Osteocyte (in vitro differentiated cells): ENCODE data around the gene AREG. TPM values are rescaled to one million over a fixed set of nuclear protein-coding genes. Genes with fewer than 3 reads are reported as not detected.

Source experiments
- DNase-seq: peaks from one replicate; pipeline ENCODE4 v3.0.0; 2021; ENCODE audit warnings: mixed read lengths; ENCODE audit not compliant: unreplicated experiment; ENCODE audit errors: extremely low spot score
- H3K27ac Mint-ChIP-seq: one replicate; pipeline ENCODE4 v1.8.0; 2021; ENCODE audit warnings: mild to moderate bottlenecking, mixed read lengths; ENCODE audit not compliant: unreplicated experiment
- H3K27me3 Mint-ChIP-seq: one replicate; pipeline ENCODE4 v1.8.0; 2021; ENCODE audit warnings: mixed read lengths; ENCODE audit not compliant: unreplicated experiment
- H3K36me3 Mint-ChIP-seq: one replicate; pipeline ENCODE4 v1.8.0; 2021; ENCODE audit warnings: mixed read lengths; ENCODE audit not compliant: unreplicated experiment
- H3K4me1 Mint-ChIP-seq: one replicate; pipeline ENCODE4 v1.8.0; 2021; ENCODE audit warnings: mixed read lengths; ENCODE audit not compliant: unreplicated experiment
- H3K4me3 Mint-ChIP-seq: one replicate; pipeline ENCODE4 v1.8.0; 2021; ENCODE audit warnings: mild to moderate bottlenecking, moderate library complexity, mixed read lengths; ENCODE audit not compliant: unreplicated experiment
- H3K9me3 Mint-ChIP-seq: one replicate; pipeline ENCODE4 v1.8.0; 2021; ENCODE audit warnings: mixed read lengths; ENCODE audit not compliant: unreplicated experiment
- total RNA-seq: library from RNA; stranded (reverse); gene quantifications from 2 replicates; pipeline ENCODE4 v1.2.1, GENCODE V29; 2021
- TF ChIP-seq, protein P1 (sequence below): fragments of 200-600 bp; sonication (generic); IDR thresholded peaks from 2 replicates; pipeline ENCODE4 v1.5.0; 2021; ENCODE audit warnings: antibody characterized with exemption, mild to moderate bottlenecking, moderate library complexity

The AREG gene
- total RNA-seq, 1 donor from 2014 or later = 0.64 TPM

DNA sequence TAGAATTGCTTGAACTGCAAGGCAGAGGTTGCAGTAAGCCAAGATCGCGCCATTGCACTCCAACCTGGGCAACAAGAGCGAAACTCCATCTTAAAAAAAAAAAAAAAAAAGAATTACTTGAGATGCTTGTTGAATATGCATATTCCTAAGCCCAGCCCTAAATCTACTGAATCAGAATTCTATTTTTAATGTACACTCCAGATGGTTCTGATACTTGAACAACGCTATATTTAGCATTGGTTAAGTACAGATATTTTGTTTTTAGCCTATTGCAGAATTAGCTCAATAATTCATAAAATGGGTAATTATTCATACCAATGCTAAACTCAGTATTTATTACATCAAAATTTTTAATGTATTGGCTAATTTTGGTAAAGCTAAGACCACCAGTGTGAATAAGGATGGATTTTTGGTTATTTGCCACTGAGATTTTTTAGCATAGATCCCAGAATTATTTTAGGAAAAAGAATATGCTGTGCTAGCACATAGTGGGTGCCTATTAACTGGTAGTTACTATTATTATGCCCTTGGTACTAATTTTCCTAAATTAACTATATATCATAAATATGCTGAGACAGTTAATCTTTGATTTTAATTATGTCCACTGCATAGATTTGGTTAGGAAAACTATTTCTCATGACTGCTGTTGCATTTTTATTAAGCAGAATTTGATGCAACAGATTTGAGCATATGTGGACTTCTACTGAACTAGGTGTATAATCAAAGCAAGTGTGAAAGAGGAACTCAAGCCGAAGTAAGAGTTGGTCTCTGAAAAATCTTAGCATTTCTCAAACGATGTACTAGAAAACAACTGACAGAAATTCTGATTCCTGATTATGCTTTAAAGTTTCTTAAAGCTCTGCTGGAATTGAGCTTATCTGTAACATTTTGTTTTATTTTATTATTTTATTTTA, 9.2 kb downstream of the AREG start:
- no peak overlapping the region for H3K4me3 Mint-ChIP-seq
- H3K27me3 Mint-ChIP-seq = no peaks in the 10 kb centered on the region
- no peaks in the 10 kb centered on the region for H3K9me3 Mint-ChIP-seq

DNA sequence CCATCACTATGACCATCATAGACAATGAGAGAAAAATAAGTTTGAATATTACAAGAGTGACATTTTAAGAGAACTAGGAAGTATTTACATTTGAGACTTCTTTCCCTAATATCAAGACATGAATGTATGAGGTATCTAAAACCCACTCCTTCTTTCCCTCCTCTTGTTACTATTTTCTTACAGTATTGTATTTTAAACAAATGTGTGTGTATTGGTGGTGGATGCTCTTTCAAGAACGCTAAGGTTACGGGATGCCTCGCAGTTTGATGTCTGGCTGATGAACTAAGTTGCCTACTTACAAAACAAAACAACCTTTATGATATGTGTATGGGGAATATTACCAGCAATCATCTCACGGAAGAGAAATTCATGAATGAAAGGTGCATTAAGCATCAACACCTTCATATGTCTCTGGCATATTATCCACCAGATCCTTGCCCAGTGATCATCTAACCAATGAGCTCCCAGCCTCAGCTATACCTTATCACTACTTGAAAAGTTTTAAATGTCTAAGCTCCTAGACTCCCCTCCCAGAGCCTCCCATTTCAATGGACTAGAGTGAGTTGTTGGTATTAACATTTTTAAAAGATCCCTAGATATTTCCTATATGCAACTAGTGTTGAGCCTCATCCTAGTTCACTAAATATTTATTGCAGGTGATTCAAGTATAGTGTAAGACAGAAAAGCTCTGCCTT, 10.6 kb downstream of the AREG start:
- Mint-ChIP-seq H3K27ac (no peak overlapping the region), H3K27me3 (no peaks in the 10 kb centered on the region), H3K4me1 (peaks cover 10% of the 10 kb centered on the region), H3K36me3 (peaks cover 4% of the 10 kb centered on the region), H3K4me3 (no peak overlapping the region), H3K9me3 (peaks cover 6% of the 10 kb centered on the region)
- no peak for DNase-seq
- TF ChIP-seq, protein P1, sequence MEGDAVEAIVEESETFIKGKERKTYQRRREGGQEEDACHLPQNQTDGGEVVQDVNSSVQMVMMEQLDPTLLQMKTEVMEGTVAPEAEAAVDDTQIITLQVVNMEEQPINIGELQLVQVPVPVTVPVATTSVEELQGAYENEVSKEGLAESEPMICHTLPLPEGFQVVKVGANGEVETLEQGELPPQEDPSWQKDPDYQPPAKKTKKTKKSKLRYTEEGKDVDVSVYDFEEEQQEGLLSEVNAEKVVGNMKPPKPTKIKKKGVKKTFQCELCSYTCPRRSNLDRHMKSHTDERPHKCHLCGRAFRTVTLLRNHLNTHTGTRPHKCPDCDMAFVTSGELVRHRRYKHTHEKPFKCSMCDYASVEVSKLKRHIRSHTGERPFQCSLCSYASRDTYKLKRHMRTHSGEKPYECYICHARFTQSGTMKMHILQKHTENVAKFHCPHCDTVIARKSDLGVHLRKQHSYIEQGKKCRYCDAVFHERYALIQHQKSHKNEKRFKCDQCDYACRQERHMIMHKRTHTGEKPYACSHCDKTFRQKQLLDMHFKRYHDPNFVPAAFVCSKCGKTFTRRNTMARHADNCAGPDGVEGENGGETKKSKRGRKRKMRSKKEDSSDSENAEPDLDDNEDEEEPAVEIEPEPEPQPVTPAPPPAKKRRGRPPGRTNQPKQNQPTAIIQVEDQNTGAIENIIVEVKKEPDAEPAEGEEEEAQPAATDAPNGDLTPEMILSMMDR = no peak

More for the DNA sequence above, 9.2 kb downstream of the AREG start:
- peaks cover 20% of the 10 kb centered on the region for H3K4me1 Mint-ChIP-seq
- TF ChIP-seq, protein P1 = no peak
- peaks cover 2% of the 10 kb centered on the region for H3K36me3 Mint-ChIP-seq
- no peak overlapping the region for H3K27ac Mint-ChIP-seq
- DNase-seq = no peak

DNA sequence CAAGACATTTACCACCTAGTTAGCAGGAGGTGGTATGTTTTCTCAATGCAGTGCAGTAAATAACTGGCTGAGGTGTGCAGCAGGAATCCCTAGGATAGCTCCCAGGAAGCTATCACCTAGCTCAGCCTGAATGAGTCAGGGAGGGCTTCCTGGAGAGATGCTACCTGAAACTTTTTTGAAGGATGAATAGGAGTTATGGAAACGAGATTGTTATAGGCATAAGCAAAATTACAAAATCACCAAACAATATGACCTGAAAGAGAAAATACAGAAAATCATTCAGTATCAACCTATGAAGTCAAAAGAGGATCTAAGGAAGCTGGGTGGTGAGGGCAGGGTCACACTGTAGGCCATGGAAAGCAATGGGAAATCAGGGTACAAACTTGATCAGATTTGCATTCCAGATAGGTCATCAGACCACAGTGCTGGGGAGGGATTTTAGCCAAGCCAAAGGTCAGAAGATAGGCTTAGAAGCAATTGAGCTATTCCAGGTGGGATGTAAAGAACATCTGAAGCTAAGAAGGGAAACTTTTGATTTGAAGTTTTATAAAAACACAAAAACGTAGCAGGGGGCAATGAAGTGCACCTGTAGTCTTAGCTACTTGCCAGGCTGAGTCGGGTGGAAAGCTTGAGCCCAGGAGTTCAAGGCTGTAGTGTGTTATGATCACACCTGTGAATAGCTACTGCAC, 11.3 kb downstream of the AREG start:
- peaks cover 6% of the 10 kb centered on the region for H3K9me3 Mint-ChIP-seq
- no peak overlapping the region for H3K4me3 Mint-ChIP-seq
- H3K27ac Mint-ChIP-seq = no peak overlapping the region
- H3K4me1 Mint-ChIP-seq = peaks cover 4% of the 10 kb centered on the region
- peaks cover 4% of the 10 kb centered on the region for H3K36me3 Mint-ChIP-seq
- no peaks in the 10 kb centered on the region for H3K27me3 Mint-ChIP-seq
- no peak for DNase-seq
- TF ChIP-seq, protein P1 = no peak

DNA sequence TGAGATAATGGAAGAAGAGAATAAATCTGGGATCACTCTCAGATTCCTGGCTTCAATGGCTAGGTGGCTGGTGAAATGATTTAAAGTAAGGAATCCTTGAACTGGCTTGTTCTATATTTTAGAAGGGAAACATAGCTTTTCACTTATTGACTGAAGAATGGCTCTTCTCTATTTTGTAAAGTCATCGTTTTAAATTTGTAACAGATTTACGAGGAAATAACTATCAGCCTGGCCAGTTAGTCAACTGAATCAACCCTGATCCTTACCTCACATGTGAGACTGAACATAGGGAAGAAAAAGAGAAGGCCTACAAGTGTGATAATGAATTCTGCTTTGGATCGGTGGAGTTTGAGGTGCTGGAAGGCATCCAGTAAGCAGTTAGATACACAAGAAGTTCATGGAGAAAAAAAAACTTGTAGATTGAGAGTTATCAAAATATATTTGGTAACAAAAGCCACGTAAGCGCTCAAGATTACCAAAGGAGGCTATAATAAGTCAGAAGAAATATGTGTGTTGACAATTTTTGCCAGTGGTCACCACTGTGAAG, 12.0 kb downstream of the AREG start:
- no peak for DNase-seq
- Mint-ChIP-seq H3K27me3 (no peaks in the 10 kb centered on the region), H3K36me3 (peaks cover 4% of the 10 kb centered on the region), H3K4me1 (no peaks in the 10 kb centered on the region), H3K27ac (no peak overlapping the region), H3K4me3 (no peak overlapping the region), H3K9me3 (peaks cover 6% of the 10 kb centered on the region)
- TF ChIP-seq, protein P1 = no peak
